Measurements from ENCODE around the gene ANXA9. TPM values are rescaled to one million over a fixed set of nuclear protein-coding genes. Genes with fewer than 3 reads are reported as not detected.

Gene ANXA9
- total RNA-seq, 1 donor from 2014 or later, result 1.6 TPM

DNA sequence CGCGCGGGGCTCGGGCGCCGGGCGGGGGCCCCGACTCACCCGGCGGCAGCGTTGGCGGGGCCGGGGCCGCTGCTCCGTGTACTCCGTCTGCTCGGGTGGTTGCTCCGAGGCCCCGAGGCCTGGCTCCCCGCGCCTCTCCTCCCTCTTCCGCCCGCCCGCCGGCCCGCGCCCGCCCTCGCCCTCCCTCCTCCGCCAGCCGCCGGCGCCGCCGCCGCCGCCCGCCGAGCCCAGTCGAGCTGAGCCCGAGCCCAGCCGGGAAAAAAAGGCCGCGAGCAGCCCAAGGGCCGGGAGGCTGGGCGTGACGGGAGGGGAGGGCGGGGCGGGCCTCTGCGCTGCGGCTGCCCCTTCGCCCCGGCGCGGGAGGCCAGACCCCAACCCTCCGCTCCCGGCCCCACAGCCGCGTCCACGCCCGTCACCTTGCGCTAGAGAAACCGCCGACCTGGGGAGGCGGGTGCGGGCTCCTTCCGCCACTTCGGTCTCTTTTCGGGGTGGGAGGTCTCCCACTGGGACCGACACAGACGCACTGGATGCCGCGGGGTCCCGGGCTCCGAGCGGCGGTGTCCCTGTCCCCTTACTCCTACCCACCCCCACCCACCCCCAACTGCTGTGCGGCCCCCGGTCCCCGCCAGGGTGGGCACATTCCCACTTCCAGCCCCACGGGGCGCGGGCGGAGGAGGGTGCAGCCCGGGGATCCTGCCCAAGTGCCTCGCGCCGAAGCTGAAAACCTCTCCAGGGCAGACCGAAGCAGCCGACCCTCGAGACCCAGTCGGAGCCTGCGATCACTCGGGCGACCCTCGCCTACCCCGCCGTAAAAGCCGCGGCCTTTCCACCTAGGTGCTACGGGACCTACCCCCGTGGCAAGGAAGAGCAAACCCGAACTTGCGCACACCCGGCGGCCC lies 7.3 kb upstream of the ANXA9 start, which contains the start of gene CERS2:
CERS2 (minus strand) TSS at position 256 of the 899 bp plus-strand sequence. CDS start 5,745 bp downstream, outside the sequence.
- DNase-seq, result peak; percentile 92

DNA sequence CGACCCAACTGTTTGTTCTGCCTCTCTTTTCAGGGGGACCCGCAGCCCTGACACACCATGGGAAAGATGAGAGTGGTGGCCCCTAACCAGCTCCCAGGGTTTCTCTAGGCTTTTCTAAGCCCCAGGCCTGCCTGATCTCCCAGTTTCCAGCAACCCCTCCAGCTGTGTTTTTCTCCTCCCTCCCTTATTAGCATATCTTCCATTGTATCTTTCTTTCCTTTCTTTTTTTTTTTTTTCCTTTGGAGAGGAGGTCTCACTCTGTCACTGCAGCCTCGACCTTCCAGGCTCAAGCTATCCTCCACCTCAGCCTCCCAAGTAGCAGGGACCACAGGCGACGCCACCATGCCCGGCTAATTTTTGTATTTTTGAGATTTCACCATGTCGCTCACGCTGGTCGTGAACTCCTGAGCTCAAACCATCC lies 5.7 kb upstream of the ANXA9 start:
- no peak for DNase-seq

DNA sequence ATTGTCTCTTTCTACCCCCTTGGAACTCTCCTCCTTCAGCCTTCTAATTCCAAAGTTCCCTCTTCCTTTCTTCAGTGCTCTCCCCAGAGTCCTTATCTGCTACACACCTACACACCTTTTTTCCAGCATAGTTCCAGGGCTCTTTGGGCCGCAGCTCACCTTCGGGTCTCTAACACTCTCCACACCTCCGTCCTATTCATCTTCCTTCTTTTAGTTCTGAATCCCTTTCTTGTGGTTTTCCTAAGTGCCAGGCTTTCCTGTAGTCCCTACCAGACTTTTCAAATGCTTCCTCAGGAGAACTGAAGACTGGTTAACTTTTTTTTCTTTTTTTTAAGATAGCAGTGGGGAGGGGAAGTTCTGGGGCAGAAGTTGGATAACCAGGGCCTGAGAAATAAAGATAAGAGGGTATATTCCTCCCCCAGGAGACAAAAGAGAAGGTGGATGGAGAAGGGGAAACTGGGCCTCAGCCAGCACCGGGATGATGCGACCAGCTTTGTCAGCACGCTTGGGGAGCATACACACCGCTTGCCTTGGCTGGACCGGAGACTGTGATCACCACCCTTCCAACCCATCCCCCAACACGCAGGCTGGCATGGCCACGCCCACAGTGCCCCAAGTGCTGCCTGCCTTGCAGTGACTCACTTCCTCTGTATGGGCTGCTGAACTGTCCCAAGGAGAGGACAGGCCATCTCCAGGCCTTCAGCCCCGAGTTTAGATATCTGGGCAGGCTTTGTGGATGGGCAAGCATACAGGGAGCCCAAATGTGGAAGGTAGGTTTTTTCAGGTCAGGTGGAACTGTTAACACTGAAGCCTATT lies 5.0 kb upstream of the ANXA9 start:
- peak; percentile 40 for DNase-seq

DNA sequence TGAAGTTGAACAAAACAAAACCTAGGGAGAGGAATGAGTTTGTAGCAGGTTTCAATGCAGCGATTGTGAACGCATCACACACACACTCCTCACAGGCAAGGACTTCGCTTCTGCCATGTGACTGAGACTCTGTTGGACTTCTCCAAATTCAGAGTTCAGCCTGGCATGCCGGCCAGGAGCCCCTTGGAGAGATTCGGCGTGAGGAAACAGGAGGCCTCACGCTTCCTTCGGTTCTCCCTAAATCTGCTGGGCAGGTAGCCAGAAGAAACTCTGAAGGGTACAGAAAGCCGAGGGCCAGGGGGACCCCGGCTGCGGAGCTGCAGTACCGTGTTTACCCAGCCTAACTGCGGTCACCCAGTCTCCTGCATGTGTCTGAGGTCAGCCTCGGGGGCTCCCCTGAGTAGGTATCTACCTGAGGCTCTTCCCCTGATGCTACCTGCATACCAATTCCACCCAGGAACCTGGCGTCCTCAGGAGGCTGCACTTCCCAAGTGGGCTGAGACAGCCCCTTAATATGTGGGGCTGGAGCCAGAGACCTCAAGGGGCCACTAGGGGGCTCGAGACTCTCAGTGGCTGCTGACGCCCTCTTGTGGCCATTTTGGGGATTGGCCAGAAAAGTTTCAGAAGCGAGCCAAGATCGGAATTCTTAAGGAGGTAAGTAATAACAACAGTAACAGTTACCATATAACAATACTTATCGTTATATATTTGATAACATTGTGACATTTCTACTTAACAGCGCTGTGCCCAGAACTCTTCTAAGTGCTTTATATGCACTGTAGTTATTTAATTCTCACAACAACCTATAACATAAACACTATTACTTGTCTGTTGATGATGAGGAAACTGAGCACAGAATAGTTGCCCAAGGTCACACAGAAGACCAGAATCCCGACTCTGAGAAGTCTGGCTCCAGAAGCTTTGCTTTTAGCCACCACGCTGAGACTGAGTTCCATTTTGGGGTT lies 2.7 kb upstream of the ANXA9 start:
- peak; percentile 97 for DNase-seq

DNA sequence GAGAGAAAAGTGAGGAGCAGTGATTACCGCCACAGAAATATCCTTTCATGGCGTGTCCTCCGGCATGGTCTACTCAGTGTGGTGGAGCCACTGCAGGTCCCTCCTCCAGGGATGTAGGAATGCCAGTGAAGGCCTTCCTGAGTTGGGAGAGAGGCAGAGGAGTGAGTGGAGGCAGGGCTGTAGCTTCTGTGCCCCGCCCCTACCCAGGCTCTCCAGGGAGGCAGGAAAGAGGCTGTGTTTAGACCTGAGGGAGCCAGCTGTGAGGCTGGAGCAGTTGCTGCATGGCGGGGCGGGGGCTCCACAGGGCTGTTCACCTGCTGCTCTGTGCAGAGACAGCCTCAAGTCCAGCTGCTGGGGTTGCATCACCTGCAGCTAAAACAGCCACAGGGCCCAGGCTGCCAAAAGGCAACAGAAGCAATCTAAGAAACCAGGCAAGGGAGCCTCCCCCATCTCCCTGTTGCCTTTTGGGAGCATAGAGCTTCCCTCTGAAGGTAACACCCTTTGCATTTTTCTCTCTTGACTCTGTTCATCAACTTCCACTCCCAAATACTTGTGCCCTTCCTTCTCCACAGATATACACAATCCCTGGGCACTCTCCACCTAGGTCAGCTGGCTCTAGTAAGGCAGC lies 801 bp upstream of the ANXA9 start:
- DNase-seq, result peak; percentile 43

DNA sequence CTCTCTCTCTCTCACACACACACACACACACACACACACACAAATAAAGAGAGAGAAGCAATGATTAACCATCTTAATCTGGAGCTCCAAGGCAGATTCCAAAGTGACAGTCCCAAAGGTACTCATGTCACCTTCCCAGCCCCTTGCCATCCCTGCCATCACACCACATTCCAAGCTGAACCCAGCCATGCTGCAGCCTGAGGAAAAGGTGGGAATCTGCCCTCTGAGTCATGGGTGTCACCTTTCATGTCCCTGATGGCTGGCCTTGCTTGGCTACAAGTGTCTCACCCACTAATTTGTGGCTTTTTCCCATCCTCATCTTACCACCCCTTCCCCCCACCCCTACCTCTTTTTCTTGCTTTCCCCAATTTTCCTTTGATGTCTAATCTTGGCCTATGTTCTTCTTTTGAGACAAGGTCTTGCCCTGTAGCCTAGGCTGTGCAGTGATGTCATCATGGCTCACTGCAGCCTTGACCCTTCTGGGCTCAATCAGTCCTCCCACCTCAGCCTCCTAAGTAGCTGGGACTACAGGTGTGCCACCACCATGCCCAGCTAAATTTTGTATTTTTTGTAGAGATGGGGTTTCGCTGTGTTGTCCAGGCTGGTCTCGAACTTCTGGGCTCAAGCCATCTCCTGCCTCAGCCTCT lies 3.2 kb downstream of the ANXA9 start:
- DNase-seq, result no peak

DNA sequence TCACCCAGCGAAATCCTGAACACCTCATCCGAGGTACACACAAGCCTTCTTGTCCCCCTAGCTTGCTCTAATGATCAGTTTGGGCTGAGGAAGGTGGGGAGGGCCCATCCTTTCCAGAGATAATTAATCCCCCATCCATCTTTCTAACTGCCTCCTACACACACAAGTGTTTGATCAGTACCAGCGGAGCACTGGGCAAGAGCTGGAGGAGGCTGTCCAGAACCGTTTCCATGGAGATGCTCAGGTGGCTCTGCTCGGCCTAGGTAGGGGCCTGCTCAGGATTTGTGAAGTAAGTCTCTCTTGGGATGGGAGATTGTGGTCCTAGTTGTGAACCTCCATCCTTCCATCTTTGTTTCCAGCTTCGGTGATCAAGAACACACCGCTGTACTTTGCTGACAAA lies 5.8 kb downstream of the ANXA9 start:
- DNase-seq, result no peak

DNA sequence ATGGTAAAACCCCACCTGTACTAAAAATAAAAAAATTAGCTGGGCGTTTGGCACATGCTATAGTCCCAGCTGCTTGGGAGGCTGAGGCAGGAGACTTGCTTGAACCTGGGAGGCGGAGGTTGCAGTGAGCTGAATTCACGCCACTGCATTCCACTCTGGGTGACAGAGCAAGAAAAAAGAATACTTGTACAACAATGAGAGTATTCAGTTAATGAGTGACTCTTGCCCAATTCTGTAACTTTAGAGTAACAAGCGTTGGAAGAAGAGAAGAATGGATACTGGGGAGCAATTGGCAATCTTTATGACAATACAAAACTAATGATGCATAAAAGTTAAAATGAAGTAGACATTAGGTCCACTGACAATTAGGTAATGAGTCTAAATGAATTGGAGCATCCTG lies 10.5 kb downstream of the ANXA9 start:
- no peak for DNase-seq

DNA sequence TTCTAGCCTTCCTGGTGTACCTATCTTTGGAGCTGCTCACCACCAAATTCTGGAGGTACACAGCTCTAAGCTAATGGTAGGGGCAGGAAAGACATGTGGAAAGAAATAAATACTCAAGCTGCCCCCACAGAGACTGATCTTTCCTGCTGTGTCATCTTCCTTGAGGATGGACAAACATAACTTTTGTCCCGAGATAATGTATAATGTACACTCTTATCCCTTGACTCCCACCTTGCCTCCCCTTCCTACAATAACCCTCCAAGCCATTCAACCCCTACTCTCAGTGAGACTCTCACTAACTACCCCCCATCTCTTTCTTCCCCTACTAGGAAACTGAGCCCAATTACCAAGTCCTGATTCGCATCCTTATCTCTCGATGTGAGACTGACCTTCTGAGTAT lies 12.2 kb downstream of the ANXA9 start:
- no peak for DNase-seq

DNA sequence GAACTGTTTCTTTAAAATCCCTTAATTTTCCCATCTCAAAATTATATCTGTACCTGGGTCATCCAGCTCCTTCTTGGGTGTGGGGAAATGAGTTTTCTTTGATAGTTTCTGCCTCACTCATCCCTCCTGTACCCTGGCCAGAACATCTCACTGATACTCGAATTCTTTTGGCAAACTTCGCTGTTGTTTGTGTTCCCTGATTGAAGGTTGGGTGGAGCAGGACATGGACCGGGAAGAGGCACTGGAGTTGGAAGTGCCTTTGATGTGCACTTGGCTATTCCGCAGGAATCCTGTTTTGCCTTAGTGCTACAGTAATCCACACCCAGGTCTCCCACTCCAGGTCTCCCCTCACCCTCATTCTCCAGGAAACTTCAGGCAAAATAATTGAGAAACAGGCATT lies 13.4 kb downstream of the ANXA9 start:
- no peak for DNase-seq

DNA sequence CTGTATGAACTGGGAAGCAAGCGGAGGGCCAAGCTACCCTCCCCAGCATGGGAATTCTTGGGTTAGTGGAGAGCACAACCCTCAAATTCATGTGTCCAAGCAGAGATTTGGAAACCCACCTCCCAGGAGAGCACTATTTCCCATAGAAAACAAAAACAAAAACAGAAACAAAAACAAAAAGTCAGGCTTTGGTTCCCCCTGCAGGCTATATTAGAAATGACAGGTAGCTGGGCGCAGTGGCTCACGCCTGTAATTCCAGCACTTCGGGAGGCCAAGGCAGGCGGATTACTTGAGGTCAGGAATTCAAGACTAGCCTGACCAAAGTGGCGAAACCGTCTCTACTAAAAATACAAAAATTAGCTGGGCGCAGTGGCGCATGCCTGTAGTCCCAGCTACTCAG lies 13.8 kb downstream of the ANXA9 start:
- DNase-seq, result peak; percentile 54

DNA sequence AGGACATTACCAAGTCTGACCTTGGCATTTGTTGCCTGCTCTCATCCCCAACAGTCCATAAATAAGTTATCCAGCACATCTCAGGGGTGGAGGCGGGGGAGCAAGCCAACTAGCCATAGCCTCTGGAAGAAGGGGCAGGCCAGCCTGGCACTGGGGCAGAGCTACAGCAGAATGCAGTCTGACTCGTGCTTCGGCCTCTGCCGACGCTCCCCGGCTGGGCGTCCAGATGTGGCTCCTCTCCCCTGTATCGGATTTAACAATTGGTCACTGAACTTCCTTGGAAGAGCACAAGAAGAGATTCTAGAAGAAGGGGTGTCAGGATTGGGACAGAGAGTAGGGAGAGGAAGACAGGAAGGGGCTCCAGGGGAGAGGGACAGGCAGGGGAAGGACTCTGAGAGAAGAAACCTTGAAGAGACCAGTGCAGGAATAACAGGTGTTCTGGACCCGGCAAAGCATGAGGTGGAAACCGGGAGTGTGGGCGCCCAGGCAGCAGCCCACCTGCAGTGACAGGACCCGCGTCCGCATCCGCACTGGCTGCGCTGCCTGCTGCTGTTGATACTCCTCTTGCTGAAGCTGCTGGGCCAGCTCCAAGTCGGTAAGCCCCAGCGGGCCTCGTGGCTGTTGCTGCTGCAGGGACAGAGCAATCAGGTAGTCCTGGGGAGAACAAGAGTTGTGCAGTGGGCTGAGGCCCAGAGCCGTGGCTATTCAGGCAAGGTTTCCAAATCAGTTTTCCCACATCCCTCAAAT lies 15.2 kb downstream of the ANXA9 start:
- no peak for DNase-seq

DNA sequence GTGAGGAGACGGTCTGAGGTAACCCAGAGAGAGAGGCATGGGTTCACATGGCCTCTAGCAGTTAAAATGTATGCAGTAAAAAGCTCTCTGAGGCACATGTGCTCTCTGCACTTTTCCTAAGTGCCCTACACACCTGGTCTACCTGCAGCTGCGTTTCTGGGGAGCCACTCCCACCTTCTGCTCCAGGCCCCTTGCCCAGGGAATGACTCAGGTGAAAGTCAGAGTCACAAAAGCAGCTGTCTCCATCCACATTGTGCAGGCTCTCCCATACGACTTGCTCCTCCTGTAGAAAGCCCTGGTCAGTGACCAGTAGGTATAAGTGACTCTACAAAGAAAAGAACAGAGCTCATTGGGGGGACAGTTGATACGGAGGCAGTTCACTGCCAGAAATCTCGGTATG lies 15.9 kb downstream of the ANXA9 start:
- no peak for DNase-seq

DNA sequence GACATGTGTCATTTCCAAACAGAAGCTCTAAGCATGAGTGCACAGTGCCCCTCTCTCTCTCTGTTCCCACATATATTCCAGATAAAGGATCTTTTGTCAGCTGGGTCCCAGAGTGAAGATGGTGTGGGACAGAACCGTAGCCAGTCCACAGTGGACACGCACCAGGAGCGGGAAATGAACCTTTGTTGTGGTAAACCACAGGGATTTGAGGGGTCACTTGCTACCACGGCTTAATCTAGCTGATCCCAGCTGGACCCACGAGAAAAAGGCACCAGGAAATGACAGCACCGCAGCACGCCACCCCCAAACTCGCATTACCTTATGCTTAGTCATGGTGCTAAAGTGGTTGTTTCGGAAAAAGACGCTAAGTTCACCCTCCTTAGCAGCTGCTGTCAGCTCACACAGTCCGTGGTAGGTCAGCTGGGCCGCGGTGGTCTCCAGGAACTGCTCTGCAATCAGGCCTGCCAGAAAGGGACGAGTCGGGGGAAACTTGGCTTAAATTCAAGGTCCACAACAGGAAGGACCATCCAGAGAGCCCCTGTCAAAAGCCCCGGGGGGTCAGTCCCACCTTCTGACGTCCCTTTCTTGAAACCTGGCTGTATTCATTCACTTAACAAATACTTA lies 17.1 kb downstream of the ANXA9 start:
- DNase-seq, result no peak

DNA sequence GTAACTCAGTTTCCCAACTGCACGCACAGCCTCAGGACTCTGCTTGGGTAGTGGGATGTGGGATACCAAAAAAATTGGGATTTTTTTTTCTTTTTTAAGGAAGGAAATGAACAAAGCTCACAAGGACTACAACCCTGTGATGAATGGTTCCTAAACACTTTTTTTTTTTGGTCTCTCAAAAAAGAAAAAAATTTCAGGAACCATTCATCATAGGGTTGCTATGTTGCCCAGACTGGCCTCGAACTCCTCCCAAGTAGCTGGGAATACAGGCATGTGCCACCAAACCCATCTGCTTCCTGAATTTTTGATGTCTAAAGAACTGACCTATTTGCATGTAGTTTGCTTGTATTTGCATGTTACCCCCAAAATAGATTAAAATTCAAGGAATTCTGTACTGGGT lies 17.8 kb downstream of the ANXA9 start:
- no peak for DNase-seq

DNA sequence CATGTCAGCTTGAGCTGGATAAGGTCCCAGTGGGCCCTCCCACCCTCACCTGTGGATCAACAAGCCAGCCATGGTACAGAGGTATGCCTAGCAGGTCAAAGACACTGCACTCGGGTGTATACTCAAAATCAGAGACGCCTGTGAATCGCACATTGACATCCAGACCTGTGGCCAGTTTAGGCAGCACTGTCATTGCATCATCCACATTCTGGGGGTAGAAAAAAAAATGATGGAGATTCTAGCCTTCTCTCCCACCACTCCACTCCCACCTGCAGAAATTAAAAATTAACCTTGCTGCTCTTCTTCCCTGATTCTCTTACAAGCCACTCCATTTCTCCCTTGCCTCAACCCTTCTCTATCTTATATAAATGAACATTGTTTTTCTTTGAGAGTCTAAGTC lies 18.3 kb downstream of the ANXA9 start:
- DNase-seq, result no peak

DNA sequence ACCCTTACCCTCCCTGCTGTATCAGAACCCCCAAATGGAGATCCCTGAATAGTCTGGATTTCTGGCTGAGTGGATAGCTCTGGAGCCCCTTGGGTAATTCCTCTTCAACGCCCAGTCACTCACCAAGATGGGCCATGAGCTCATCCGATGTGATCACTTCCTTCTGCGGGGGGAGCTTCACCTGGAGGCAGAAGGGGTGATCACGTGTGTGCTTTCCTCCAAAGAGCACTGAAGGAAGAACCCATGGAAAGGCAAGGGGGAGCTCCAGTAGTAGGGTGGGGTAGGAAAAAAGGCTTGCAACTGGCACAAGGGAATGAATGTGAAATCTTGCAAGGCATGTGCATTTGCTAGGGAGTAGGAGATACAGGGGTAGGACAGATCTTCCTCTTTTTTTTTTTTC lies 19.5 kb downstream of the ANXA9 start:
- DNase-seq, result no peak

DNA sequence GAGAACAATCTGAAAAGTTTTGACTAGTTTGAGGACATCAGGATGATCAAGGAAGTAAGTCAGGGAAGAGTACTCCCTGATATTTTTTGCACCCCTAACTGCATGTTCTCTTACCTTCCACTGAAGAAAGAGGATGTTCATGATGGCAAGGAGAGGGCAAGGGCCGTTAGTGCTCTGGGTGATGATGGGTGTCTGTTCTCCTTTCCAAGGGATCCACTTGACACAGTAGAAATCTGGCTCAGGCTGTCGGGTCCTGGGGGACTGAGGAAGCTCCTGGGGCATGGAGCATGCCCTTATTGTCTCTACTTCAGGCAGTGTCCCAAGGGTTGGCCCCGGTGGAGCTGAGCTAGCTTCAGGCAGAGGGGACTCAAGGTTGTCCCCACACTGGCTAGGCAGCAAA lies 20.0 kb downstream of the ANXA9 start:
- no peak for DNase-seq

DNA sequence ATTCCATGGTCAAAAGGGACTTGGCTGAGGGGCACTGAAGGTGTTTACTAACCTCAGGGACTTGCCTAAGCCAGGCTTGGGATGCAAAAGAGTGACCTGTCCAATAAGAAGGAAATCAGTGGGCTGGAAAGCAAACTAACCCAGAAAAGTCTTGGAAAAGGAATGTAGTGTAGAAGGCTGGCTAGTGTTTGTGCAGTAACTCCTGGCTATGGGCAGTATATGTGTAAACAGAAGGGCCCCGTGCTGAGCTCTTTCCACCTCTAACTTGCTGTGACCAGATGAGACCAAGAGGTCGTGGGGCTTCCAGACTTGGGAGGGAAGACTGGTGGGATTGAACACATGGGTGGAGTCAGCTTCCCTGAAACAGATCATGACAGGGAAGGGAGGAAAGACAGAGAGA lies 20.5 kb downstream of the ANXA9 start:
- no peak for DNase-seq

DNA sequence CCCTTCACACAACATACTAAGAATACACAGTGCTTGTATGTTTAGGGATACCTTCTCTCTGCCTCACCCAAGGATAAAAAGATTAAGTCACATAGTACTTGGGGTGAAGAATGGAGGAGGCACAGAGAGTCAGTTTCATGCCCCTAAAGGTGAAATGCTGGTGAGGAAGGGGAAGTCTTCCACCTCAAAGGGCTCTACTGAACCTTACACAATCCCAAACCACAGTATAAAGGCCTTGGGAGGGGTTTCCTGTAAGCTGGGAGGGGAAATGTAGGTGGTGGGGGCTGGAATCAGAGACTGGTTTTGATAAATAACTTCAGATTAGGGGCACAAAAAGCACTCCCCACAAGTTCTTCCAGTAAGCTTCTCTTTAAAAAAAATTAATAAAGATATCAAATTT lies 21.1 kb downstream of the ANXA9 start:
- DNase-seq, result no peak

Data from tongue (tissue), 2 donors.